ENCODE measurements around the gene SZT2.
"Not testable (repeated sequence)": the region's sequence is repeated elsewhere in the genome, so short reads cannot be mapped to it uniquely, and the experiment has no call there.

Gene SZT2

GRCh38 chr1:43392702-43393101 is 3.0 kb downstream of the SZT2 start:
- no peak for FAIRE-seq

DNA sequence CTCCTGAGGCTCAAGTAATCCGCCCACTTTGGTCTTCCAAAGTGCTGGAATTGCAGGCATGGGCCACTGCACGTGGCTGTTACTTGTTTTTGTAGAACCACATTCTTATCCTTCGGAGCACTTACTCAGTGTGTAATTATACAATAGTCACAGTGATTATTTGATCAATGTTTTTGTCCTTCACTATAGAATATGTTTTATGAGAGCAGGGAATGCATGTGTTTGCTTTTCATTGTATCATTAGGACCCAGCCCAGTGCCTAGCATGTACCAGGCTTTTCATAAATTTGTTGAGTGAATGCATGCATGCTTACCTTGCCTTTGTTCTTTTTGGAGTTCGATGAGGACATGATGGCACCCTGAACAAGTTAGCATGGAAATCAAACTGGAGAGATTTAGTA is 5.8 kb downstream of the SZT2 start:
- FAIRE-seq = no peak

- FAIRE-seq = no peak
Measured at GRCh38 chr1:43396059-43396458, 6.4 kb downstream of the SZT2 start.

GRCh38 chr1:43398227-43398626 is 8.5 kb downstream of the SZT2 start:
- no peak for FAIRE-seq

DNA sequence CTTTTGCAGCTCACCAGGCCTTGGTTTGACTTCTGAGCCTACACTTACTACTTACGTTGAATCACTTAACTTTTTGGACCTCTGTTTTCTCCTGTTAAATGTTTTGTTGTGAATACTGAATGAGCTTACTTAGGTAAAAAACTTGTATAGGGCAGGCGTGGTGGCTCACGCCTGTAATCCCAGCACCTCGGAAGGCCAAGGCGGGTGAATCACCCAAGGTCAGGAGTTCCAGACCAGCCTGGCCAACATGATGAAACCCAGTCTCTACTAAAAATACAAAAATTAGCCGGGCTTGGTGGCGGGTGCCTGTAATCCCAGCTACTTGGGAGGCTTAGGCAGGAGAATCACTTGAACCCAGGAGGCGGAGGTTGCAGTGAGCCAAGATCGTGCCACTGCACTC is 10.7 kb downstream of the SZT2 start:
- FAIRE-seq = not testable (repeated sequence)

DNA sequence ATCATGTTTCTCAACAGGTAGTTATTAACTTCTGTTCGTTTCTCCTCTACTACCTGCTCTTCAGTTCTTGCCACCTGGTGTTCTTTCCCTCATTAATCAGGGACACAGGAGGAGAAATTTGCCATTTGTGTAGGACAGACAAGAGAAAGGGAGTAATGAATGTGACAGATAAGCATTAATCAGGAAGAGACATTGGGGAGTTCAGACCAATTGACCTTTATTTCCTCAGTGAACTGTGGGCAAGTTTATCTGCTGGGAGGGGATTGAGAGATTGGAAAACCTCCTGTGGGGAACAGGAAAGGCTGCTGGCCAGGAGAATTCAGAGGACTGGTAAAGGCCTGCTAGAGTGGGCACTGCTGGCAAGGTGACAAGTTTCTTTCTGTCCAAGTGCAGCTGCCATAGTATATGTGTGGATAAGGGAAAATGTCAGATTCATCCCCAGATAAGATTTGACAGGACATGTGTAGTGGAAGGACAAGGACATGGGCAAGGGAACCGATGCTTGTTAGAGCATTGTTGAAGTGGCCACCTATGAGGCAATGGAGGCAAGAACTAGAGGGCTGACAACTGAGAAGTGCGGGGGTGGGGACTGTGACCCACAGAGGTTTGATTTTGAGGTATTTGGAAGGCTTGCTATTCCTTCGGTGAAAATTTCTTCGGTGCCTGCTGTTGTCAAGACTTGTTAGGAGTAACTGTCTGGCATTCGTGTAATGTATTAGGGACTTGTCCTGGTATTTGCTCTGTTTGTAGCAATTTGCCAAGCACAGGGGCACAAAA is 12.6 kb downstream of the SZT2 start:
- FAIRE-seq = no peak

DNA sequence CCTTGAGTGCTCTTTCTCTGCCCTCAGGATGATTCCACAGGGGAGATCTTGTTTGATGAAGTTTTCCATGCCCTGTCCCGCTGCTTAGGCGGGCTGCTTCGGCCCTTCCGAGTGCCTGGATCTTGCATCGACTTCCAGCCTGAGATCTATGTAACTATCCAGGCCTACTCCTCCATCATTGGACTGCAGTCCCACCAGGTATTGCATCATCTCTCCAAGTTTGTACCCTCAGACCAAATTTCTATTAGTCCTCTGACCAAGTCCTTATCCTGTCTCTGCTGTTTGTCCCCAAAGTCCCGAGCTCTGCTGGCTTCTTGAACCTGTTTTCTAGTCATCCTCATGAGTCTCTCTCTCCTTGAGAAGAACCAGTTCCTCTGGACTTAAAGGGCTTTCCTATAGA is 14.7 kb downstream of the SZT2 start:
- no peak for FAIRE-seq

DNA sequence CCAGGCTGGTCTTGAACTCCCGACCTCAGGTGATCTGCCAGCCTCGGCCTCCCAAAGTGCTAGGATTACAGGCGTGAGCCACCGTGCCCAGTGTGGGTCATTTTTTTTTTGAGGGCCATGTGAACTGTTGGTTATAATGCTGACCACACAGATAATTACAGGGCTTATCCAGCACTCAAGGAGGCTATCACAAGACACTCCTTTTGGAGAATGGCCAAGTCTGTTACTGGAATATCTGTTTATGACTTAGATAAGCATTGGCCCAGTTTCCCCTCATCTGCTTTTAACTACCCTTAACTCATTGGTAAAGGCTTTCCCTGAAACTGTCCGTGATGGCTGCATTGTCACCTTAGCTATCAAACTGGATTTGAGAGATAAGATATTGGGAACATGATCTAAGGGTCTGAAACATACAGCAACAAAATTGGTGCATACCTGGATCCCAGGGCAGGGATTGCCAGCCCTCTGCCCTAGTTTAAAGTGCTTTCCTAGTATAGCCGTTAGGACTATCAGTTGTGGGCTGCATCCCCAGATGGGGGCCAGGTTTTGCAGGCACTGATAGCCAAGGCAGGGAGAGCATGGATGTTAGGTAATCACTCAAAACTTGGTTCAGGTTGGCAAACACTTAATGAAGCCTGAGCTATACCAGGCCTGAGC is 15.6 kb downstream of the SZT2 start:
- FAIRE-seq = no peak

DNA sequence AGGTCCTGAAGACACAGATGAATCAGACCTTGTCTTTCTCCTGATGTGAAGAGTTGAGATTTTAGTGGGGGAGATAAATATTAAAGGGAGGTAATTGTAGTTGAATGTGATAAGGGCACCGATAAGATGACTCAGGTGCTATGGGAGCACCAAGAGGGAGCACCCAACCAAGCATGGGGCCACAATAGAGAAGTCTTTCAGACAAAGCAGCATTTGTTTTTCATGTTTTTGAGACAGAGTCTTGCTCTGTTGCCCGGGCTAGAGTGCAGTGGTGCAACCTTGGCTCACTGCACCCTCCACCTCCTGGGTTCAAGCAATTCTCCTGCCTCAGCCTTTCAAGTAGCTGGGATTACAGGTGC is 16.2 kb downstream of the SZT2 start:
- no peak for FAIRE-seq

DNA sequence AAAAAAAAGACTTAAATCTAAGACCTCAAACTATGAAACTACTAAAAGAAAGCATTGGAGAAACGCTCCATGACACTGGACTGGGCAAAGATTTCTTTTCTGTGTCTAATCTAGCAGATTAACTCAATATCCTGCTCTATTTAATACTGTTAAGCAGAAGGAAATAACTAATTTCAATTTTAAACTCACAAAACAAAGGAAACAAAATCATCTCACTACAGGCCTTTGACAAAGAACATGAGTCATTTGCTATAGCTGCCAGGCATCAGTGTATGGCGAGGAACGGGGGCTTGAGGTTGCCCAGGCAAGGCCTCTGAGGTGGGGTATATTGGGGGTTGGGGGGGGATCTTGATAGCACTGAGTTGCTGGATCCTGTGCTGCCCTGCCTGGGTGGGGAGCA is 20.9 kb downstream of the SZT2 start:
- no peak for FAIRE-seq

GRCh38 chr1:43413426-43413825 is 23.7 kb downstream of the SZT2 start:
- FAIRE-seq = not testable (repeated sequence)

- FAIRE-seq = no peak
Measured at GRCh38 chr1:43414634-43415223, 25.0 kb downstream of the SZT2 start.

- FAIRE-seq = no peak
Measured at GRCh38 chr1:43415901-43416300, 26.2 kb downstream of the SZT2 start.

DNA sequence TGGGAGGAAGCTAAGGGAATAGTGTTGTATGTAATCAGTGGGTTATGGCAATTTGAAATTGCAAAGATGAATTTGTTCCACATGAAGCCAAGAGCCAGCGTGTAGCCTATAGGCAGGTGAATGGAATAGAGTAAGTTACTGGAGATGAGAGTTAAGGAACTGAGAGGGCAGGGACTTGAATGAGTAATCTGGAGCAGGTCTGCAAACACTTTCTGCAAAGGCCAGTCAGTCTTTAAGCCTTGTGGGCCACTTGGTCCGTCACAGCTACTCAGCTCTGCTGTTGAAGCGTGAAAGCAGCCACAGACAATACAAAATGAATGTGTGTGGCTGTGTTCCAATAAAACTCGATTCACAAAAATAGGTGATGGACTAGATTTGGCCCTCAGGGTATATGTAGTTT is 29.2 kb downstream of the SZT2 start:
- FAIRE-seq = no peak

DNA sequence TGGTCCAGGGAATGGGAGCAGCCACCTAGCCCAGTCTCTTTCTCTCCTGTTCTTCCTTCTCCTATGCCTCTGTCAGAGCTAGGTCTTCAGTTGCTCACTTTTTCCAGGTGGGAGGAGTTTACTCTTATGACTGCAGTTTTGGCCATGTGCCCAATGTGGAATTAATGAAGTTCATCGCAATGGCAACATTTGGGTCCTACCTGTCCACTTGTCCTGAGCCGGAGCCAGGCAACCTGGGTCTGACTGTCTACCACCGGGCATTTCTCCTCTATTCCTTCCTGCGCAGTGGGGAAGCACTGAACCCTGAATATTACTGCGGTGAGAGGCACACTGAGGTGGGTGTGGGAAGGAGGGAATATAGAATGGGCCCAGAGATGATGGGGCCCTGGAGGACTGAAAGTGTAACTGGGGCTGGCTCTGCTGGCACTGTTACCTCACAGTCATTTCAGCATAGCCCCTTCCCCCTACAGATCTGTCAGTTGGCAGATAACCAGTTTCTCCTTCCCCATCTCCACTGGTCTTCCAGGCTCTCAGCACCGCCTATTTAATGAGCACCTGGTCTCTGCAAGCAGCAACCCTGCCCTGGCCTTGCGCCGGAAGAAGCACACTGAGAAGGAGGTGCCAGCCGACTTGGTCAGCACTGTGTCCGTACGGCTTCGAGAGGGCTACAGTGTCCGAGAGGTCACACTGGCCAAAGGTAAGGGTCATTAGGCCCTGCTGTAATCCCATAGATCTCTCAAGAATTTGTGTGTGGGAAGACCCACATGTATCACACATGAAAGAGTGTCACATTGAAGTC is 30.1 kb downstream of the SZT2 start:
- FAIRE-seq = no peak

DNA sequence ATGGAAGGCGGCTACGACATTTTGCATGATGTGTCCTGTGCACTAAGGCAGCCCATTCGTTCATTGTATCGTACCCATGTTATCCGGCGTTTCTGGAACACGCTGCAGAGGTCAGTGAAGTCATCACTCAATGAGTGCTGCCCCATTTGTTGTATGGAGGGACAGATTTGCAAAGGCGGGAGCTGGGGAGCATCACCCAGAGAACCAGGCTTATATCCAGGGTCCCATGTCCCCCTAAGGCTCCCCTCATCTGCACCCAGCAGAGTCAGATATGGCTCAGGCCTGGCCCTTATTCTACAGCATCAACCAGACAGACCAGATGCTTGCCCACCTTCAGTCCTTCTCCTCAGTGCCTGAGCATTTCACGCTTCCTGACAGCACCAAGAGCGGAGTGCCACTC is 31.2 kb downstream of the SZT2 start:
- no peak for FAIRE-seq

GRCh38 chr1:43421396-43421795 is 31.7 kb downstream of the SZT2 start:
- no peak for FAIRE-seq

GRCh38 chr1:43421976-43422750 is 32.5 kb downstream of the SZT2 start:
- no peak for FAIRE-seq

DNA sequence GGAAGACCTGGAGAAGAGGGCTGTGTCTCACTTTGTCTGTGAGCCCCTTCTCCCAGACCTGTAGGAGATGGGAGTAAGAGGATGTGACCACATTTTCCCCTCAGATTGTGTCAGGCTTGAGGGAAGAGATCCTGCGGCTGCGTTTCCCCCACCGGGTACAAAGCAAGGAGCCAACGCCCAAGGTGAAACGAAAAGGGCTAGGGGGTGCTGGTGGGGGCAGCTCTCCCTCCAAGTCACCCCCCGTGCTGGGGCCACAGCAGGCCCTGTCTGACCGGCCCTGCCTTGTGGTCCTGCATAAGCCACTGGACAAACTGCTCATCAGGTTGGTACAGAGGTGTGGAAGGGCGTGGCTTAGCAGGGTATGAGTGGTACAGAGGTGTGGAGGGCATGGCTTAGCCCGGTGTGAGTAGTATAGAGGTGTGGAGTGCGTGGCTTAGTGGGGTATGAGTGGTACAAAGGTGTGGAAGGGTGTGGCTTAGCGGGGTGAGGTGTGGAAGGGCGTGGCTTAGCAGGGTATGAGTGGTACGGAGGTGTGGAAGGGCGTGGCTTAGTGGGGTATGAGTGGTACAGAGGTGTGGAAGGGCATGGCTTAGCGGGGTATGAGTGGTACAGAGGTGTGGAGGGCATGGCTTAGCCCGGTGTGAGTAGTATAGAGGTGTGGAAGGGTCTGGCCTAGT is 33.4 kb downstream of the SZT2 start:
- no peak for FAIRE-seq

DNA sequence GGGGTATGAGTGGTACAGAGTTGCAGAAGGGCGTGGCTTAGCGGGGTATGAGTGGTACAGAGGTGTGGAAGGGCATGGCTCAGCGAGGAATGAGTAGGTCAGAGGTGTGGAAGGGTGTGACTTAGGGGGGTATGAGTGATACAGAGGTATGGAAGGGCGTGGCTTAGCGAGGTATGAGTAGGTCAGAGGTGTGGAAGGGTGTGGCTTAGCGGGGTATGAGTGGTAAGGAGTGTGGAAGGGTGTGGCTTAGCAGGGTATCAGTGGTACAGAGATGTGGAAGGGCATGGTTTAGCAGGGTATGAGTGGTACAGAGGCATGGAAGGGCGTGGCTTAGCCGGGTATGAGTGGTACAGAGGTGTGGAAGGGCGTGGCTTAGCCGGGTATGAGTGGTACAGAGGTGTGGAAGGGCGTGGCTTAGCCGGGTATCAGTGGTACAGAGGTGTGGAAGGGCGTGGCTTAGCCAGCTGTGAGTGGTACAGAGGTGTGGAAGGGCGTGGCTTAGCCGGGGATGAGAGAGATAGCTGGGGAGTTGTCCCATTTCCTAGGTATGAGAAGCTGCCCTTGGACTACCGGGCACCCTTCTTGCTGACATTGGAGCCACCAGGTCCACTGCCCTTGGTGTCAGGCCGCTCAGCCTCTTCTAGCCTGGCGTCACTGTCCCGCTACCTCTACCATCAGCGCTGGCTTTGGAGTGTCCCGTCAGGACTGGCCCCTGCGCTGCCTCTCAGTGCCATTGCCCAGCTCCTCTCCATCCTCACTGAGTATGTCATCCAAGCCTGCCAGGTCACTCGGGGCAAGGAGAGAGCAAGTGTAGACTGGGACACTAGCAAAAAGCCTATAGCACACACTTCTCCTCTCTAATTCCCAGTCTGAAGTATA is 34.2 kb downstream of the SZT2 start:
- FAIRE-seq = no peak

DNA sequence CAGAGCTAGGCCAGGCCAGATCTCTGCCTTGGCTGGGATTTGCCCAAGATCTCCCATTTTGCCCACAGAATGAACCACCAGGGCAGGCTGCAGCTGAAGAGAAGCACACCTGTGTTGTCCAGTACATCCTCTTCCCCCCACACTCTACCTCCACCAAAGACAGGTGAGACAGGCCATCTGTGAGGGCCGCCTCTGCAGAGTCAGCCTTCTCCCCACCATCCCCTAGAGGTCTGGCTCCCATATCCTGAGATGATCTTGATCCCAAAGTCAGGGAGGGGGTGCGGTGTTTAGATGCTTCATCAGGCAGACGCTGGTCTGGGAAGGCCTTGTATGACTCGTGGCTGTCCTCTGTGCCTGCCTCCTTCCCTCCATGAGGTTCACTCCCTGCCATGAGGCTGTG is 35.3 kb downstream of the SZT2 start:
- FAIRE-seq = no peak

All from A204.1 (cell line).